ENCODE measurements around the gene UFM1. TPM values are rescaled to one million over a fixed set of nuclear protein-coding genes. Genes with fewer than 3 reads are reported as not detected.

Gene UFM1
- total and polyA plus RNA-seq, 2 donors (not counting 3 experiments of a cell fraction or from before 2014, with no cell fraction given) = 16.8 to 51.5 TPM

DNA sequence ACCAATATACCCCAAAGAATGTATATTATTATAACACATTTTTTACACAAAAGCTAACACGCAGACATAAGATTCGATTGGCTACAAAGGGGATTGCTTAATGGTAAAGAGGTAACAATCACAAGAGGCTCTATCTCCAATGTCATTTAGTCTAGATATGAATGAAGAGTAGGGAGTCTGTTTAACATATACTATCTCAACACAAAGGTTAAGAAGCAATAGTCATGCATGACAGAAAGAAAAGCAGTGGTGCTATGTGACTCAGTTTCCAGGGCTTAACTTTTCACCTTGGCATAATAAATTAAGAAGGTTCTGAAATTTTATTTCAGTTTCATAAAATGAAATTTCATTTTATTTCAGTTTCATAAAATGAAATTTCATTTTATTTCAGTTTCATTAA, 33.3 kb downstream of the UFM1 start:
- no peaks in the 10 kb centered on the region for H3K4me1 ChIP-seq (ENCODE audit: control insufficient read depth, extremely low read depth, insufficient read depth, low read length)
- no peak overlapping the region for H3K27ac ChIP-seq (ENCODE audit: insufficient read depth, low read depth, low read length)
- H3K4me2 ChIP-seq (ENCODE audit: insufficient read depth, low read length) = no peak overlapping the region
- ChIA-PET CTCF (no interaction called here), POLR2A (no interaction called here)
- DNase-seq (ENCODE audit: low read depth, low spot score) (no peak), FAIRE-seq (no peak)
- H3K27me3 ChIP-seq (ENCODE audit: control insufficient read depth in 2 of 2, insufficient read depth in 2 of 2, low read length in 2 of 2) = peaks cover 0 to 2% of the 10 kb centered on the region in 2 experiments
- H3K9me3 ChIP-seq (replicated peaks; ENCODE audit: control insufficient read depth, insufficient read depth, low read length) = no peaks in the 10 kb centered on the region
- H3K4me3 ChIP-seq (replicated peaks in 1 of 3; ENCODE audit: insufficient read depth in 1 of 3, low read depth in 1 of 3, low read length in 3 of 3) = no peak overlapping the region
- no peaks in the 10 kb centered on the region for H4K20me1 ChIP-seq (replicated peaks; ENCODE audit: control insufficient read depth, extremely low read depth, insufficient read depth, low read length)
- no peak overlapping the region for H3K9ac ChIP-seq (replicated peaks; ENCODE audit: extremely low read depth, insufficient read depth, low read length)
- no peak overlapping the region for H2AFZ ChIP-seq (ENCODE audit: low read depth, low read length)
- H3K9me1 ChIP-seq (replicated peaks; ENCODE audit: control insufficient read depth, extremely low read depth, insufficient read depth, low read length) = no peaks in the 10 kb centered on the region
- no peak for TF ChIP-seq GATA2 (IDR thresholded peaks at IDR 0.05; ENCODE audit: insufficient read depth, insufficient read length, low read depth, low read length)
- TF ChIP-seq POLR2AphosphoS5 (IDR thresholded peaks at IDR 0.05; ENCODE audit: insufficient read depth, low read depth, low read length) = no peak
- no peak for TF ChIP-seq EZH2 (IDR thresholded peaks at IDR 0.05; ENCODE audit: borderline replicate concordance, low read depth, low read length, severe bottlenecking)
- no peak for TF ChIP-seq POLR2A (IDR thresholded peaks at IDR 0.05; ENCODE audit: low read depth, low read length)
- TF ChIP-seq JUN (IDR thresholded peaks at IDR 0.05; ENCODE audit: borderline replicate concordance, insufficient read depth, insufficient read length, low read depth) = no peak
- TF ChIP-seq, protein P1, sequence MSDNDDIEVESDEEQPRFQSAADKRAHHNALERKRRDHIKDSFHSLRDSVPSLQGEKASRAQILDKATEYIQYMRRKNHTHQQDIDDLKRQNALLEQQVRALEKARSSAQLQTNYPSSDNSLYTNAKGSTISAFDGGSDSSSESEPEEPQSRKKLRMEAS (IDR thresholded peaks at IDR 0.05; ENCODE audit: insufficient read depth, insufficient read length) = no peak
- no peak for TF ChIP-seq FOS (IDR thresholded peaks at IDR 0.05; ENCODE audit: borderline replicate concordance, insufficient read depth, low read length)
- TF ChIP-seq MYC (IDR thresholded peaks at IDR 0.05; ENCODE audit: low read depth, low read length) = no peak
- TF ChIP-seq, protein P2, sequence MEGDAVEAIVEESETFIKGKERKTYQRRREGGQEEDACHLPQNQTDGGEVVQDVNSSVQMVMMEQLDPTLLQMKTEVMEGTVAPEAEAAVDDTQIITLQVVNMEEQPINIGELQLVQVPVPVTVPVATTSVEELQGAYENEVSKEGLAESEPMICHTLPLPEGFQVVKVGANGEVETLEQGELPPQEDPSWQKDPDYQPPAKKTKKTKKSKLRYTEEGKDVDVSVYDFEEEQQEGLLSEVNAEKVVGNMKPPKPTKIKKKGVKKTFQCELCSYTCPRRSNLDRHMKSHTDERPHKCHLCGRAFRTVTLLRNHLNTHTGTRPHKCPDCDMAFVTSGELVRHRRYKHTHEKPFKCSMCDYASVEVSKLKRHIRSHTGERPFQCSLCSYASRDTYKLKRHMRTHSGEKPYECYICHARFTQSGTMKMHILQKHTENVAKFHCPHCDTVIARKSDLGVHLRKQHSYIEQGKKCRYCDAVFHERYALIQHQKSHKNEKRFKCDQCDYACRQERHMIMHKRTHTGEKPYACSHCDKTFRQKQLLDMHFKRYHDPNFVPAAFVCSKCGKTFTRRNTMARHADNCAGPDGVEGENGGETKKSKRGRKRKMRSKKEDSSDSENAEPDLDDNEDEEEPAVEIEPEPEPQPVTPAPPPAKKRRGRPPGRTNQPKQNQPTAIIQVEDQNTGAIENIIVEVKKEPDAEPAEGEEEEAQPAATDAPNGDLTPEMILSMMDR (IDR thresholded peaks at IDR 0.05; ENCODE audit: extremely low read depth in 1 of 2, insufficient read depth in 1 of 2, low read depth in 1 of 2, low read length in 2 of 2) = no peak
- no peaks in the 10 kb centered on the region for H3K79me2 ChIP-seq (ENCODE audit: control insufficient read depth, insufficient read depth, low read length)
- H3K36me3 ChIP-seq (ENCODE audit: control insufficient read depth in 2 of 2, extremely low read depth in 1 of 2, insufficient read depth in 2 of 2, low read length in 2 of 2) = no peaks in the 10 kb centered on the region
- no TSS peak for BruUV-seq (replicated peaks)
- intact Hi-C loops (cut with micrococcal nuclease) = no loop called here
- dilution Hi-C loops (cut with MboI; ENCODE audit: extremely low pct_ligation_motif_present, low sequenced_read_pairs) = no loop called here

Data from endothelial cell of umbilical vein (primary cell).